ENCODE results near the gene PHIP.

The PHIP gene

DNA sequence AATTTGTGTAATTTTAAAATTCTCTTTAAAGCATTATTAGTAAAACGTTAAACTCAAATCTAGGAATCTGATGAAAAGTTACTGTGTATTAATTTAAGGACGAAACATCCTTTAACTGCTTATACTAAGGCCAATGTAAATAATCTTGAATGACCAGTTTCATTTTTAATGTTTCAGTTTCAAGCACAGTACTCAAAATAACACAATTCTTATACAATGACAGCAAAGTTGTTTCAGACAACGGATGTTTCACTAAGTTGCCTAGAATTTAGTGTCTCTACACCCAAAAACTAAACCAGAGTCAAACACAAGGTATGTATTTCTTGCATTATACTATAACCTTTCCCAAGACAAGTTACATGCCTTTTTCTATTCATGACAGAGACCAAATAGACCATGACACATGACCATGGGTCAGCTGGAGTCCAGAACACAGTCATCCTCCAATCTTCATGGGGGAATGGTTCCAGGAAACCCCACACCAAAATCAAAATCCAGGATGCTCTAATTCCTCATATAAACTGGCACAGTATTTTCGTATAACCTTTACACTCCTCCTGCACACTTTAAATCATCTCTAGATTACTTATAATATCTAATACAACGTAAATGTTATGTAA, 7.7 kb downstream of the PHIP start:
- no peak for DNase-seq (ENCODE audit: low spot score)

DNA sequence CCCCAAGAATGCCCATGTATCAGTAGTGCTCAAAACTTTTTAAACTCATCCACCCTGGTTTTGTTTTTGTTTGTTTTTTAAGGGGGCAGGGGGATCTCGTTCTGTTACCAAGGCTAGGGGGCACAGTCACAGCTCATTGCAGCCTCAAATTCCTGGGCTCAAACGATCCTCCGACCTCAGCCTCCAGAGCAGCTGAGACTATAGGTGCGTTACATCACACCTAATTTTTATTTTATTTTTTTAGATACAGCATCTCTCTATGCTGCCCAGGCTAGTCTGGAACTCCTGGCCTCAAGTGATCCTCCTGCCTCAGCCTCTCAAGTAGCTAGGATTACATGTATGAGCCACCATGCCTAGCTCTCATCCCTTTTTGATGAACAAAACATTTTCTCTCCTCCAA, 11.2 kb downstream of the PHIP start:
- DNase-seq (ENCODE audit: low spot score) = no peak

DNA sequence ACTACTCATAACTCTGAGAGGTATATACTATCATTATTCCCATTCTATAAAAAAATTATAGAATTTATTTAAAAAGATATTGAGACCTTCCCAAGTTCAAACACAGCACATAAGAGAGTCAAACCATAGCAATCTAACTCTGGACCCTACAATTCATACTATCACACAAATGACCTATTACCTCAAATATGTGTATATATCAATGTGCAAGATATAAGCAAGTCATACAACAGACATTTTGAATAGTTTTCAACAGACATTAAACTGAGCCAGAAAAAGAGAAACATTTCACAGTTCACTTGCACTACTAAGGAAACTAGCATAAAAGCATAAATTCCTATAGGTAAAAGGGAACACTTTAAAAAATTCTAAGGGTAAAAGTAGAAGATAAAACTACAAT, 11.7 kb downstream of the PHIP start:
- DNase-seq (ENCODE audit: low spot score) = no peak

DNA sequence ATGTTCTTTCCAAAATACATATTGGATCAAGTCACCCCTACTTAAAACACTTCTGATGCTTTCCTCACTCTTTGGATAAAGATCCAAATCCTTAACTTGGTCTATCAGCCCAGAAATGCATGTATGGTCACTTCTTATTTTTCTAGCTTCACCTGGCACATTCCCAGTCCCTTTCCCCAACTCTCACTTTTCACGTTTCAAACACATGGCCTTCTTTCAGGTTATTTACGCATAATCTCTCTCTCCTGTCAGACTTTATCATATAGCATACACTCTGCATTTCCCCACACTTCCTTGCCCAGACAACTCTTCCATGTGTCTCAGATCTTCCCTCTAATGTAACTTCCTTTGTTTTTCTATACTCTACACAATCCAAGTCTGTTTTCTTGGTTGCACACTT, 12.8 kb downstream of the PHIP start:
- DNase-seq (ENCODE audit: low spot score) = no peak

DNA sequence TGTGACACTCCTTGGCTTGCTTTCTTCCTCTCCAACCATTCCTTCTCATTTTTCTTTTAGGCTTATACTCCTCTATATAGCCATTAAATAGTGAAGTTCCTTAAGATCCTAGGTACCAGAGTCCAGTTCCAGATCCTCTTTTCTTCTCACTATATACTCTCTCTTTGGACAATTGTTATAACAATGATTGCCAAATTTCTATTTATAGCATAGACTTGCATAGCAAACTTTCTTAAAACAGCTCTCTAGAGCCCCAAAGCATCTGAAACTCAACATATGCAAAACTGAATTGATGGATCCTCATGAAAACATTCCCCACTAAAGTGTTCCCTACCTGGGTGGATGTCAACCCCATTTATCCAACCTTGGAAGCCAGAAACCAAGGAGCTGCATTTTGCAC, 13.4 kb downstream of the PHIP start:
- DNase-seq (ENCODE audit: low spot score) = no peak

DNA sequence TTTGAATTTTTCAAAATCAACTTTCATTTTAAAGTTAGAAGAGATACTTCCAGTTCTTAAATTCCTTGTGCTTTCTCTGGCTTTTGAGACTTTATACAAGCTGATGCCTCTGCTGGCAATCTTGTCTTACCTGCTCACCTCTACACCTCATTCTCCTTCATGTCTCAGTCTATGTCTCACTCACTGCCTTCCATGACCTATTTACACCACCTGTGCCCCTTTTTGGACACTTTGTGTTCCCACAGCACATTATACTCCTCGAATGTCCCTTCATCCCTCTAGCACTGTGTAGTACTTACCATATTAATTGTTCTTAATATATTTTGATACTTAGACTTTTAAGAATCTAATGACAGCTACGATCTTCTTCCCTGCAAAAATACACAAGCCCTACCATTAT, 15.3 kb downstream of the PHIP start:
- no peak for DNase-seq (ENCODE audit: low spot score)

DNA sequence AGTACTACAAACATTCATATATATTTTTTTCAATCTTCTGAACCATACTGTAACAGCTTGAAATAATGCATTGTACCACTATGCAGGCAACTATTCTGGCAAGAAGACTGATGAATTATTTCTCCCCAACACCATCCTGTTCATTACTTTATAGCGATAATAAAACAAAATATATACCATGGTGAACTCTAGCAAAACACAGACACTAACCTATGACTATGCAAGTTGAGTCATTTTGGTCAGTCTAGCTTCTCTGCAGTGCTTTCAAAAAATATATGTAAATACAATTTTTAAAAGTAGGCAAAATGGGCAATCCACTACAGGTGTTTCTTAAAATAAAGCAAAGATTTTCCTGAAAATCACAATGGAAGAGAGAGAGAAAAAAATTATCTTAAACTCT, 20.3 kb downstream of the PHIP start:
- DNase-seq (ENCODE audit: low spot score) = no peak

DNA sequence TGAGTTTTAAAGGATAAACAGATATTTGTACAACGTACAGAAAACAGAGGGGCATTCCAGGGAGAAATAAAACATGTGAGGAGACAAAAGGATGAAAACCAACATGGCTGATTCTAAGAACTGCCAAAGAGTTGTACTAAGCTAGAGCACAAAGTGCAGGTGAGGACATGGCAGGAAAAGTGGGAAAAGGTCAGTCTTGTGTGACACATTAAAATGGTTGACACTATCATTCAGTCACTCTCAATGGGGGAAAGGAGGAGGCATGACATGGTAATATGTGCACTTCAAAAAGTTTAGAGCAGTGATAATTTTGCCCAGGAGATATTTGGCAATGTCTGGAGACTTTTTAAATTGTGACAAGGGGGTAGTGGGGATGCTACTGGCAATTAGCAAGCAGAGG, 21.8 kb downstream of the PHIP start:
- DNase-seq (ENCODE audit: low spot score) = no peak

DNA sequence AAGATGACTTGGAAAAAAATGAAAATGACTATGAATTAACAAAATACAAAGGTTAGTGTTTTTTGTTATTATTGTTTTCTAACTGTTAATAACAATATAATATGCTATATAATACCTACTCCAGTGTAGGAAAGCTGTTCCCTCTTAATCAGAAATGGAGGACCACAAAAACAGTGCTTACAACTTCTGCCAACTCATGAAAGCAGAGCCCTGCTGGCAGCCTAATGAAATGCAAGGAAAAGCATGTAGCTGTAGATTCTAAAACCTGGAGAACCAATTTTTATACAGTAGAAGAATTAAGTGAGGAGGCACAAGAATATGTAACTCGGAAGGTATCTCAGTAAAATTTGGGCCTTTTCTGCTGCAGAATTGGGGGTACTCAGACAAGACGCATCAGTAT, 29.4 kb downstream of the PHIP start:
- DNase-seq (ENCODE audit: low spot score) = peak; percentile 48

DNA sequence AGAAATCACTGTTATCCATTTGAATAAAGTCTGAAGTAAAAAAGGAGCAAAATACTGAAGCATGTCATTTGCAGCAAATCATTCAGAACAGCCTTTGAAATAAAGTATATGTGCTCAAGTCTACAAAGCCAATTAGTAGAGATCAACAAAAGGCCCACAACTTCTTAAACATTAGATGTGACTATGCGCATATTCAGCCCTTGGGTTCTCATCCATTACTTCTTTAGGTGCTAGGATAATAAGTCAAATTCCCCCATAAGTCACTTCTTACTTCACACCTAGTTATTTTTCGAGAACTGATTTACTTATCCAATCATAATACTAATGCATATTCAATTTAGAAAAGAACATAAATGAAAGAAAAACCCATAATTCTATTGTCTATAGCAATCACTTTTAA, 31.0 kb downstream of the PHIP start:
- no peak for DNase-seq (ENCODE audit: low spot score)

DNA sequence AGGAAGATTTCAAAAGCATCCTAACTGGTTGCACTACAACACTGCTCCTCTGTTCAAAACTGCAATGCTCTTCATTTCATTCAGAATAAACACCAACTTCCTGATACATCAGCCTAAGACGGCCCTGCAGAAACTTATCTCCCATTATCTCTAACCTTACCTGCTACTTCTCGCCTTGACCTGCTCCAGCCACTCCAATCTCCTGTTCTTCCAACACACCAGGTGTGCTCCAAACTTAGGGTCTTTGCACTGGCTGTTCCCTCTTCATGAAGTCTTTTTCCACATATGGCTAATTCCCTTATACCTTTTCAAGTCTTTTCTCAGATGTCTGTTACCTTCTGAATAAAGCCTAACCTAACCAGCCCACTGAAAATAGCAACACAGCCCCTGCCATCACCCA, 32.1 kb downstream of the PHIP start:
- DNase-seq (ENCODE audit: low spot score) = no peak

DNA sequence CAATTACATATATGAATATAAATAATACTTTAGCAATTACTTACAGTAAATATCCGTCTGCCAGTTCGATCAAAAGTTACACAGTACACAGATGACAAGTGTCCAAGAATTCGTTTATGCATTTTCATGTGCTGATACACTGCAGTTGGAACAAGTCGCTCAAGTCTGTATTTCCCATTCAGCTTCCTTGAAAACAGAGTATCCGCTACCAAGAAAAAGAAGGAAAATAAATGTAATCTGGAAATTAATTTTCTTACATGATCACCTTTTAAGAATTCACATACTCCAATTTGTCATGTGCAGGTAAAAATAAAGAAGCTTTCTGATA, 35.3 kb downstream of the PHIP start:
- DNase-seq (ENCODE audit: low spot score) = no peak

DNA sequence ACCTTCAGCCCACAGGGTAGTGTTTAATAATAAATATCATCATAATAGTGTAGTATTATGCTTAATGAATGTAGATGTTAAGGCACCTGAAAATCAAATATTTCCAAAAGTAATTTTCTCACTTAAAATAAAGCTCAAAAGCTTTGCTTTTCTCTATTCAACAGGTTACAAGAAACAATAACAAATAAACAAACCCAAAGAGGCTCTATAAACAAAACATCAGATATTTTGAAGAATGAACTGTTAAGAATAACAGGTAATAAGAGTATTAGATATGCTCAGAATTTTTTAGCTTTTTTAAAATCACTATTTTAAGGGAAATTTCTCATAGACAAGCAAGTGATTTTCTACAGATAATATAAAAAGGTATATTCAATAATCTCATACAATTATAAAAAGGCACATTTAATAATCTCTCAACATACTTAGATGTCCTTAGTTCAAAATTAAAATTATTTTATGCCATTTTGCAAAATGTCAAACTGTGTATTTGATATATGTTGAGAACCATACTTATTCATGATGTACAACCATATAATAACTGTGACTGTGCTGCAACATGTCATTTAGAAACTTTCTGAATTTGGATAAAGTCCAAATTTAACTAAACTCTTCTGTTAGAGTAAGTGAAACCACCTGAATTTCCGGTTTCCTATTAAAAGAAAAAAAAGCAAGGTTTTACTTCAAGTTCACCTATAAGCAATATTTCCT, 35.8 kb downstream of the PHIP start:
- DNase-seq (ENCODE audit: low spot score) = no peak

DNA sequence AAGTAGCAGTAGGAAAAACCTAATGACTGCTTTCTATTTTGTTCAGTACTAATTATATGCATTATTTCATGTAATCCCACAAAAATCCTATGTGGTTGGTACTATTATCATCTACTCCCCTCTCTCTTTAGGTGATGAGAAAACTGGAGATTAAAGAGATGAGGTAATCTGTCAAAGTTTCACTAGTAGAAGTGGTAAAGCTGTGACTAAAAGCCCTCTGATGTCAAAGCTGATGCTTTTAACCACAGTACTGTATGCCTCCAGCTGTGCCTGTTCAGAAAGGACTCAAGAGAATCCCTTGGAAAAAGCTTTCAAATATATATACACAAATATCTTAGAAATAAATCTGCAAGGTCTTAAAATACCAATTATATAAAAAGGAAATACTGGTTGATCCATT, 38.0 kb downstream of the PHIP start:
- no peak for DNase-seq (ENCODE audit: low spot score)

DNA sequence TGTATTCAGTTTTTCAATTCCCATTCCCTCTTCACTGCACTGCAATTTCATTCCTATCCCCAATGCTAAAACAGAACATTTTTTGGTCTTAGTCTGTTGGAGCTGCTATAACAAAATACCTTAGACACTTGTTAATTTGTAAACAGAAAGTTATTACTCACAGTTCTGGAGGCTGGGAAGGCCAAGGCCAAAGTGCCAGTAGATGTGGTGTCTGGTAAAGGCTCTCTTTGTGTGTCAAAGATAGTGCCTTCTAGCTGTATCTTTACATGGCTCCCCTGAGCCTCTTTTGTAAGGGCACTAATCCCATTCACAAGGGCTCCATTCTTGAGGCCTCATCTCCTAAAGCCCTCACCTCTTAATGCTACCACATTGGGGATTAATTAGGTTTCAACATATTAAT, 40.0 kb downstream of the PHIP start:
- no peak for DNase-seq (ENCODE audit: low spot score)

DNA sequence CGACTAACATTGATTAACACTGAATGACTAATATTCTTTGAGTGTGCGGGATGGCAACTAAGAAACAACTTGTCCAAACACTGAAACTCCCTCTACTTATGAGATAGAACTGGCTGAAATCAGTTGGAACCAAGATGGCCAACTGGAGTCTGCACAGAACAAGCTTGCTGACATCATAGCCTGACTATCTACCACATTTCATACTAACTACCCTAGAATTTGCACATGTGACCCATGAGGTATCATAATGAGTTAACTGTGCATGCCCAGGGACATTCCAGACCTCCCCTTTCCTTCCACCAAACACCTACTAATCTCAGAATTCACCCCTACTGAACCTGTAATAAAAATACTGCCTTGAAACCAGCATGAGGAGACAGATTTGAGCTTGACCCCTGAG, 43.2 kb downstream of the PHIP start:
- DNase-seq (ENCODE audit: low spot score) = no peak

DNA sequence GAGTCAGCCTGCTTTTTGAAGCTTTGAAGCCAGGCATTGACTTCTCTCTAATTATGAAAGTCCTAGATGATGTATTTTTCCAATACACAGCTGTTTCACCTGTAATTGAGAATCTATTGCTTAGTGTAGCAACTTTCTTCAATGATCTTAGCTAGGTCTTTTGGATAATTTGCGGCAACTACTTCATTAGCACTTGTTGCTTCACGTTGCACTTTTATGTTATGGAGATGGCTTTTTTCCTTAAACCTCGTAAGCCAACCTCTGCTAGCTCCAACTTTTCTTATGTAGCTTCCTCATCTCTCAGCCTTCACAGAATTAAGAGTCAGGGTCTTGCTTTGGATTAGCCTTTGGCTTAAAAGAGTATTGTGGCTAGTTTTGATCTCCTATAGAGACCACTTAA, 44.8 kb downstream of the PHIP start:
- DNase-seq (ENCODE audit: low spot score) = no peak

DNA sequence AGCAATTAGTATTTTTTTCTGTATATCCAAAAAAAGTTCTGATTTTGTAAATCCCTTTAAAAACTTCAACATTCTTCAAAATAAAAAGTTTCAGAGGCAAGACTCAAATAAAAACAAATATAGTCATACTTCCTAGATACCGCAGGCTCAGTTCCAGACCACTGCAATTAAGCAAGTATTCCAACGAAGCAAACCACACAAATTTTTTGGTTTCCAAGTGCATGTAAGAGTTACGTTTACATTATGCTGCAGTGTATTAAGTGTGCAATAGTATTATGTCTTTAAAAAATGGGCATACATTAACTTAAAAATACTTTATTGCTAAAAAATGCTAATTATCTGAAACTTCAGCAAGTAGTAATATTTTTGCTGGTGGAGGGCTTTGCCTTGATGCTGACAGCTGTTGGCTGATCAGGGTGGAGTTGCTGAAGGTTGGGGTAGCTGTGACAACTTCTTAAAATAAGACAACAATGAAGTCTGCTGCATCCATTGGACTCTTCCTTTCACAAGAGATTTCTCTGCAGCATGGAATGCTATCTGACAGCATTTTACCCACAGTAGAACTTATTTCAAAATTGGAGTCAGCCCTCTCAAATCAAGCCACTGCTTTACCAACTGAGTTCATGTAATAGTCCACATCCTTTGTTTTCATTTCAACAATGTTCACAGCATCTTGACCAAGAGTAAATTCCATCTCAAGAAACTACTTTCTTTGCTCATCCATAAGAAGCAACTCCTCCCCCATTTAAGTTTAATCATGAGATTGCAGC, 46.0 kb downstream of the PHIP start:
- DNase-seq (ENCODE audit: low spot score) = no peak

DNA sequence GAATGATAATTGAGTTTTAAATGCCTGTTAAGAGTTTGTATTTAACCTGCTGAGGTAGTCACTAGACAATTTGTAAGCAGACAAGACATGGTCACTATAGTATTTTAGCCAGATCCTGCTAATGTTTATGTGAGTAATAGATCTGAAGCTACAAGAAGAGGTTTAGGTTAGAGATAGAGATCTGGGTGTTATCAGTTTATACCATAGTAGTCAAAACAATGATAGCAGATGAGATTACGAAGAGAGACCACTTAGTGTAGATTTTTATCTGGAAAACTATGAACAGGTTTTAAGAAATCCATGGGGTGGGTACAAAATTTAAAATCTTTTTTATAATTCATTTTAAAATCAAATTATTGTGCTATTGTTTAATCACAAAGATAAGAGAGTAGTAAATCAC, 47.5 kb downstream of the PHIP start:
- no peak for DNase-seq (ENCODE audit: low spot score)

DNA sequence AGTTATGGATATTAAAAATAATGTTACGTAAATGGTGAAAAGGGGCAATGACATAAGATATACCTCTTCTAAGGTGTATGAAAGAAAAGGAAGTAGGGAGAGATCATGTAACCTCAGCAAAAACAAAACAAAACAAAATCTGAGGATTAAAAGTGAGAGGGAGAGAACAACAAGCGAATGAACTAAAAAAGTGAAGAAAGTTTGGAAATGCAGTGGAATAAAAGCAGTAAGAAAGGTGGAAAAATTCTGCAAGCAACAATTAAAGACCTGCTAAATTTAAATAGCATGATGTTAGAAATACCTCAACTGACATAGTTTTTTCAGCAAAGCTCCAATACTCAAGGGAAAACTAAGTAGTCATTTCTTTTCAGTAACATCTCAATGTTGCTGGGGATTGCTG, 48.0 kb downstream of the PHIP start:
- DNase-seq (ENCODE audit: low spot score) = no peak

DNA sequence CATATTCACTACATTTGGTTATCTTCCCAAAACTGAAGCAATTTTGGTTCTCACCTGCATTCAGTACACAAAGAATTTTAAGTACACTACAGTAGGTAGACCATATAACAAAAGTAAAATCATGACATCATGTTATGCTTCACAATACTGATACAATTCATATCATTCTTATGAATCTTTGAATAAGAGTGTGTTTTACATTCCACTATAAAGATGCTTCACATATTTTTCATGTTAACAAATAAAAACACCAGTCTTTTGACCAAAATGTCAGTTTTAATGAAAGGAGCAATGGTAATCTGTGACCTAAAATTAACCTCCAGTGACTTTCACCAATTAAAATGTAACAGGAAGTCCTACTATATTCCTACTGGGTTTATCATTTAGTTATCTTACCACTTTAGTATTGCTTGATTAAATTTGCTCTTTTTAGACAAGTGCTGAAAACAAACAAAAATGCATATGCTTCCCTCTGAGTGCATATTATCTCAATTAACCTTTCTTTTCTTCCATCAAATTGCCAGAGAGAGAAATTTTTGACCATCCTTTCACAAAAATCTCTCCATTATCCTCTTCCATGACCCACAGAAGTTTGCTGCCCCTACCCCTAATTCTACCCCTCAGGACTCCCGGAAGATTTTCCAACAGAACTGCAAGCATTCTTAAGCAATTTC, 49.3 kb downstream of the PHIP start:
- DNase-seq (ENCODE audit: low spot score) = no peak

DNA sequence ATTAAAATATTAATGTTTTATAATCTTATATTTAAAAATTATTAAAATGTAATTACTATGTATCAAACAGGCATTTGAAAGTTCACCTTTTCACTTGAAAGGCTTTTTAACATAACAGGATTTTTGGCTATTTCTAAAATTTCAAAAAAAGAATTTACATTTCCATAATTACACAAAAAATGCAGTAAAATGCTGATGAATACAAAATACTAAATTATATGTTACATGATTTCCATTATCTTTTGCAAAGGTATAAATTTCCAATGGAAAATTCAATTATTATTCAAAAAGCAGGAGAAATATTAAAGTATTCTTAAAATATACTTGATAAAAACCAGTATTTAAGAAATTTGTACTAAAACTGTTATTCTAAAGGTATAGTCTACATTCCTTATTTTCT, 66.1 kb downstream of the PHIP start:
- no peak for DNase-seq (ENCODE audit: low spot score)

DNA sequence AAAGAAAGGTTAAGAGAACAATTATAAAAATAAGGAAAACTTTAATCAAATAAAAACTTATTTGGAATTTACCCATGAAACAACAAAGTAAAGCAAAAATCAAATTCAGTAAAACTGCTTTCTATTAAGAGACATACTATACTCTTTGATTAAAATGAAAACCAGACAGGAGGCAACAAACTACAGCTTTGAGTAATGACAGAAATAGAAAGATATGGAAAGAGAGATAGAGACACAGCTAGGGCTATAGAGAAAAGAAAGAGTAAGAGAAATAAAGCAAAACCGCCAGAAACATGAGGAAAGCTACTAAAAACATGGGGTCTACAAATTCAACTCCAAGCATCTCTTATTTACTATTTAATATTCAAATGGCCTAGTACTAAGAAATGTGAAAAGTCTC, 67.6 kb downstream of the PHIP start:
- DNase-seq (ENCODE audit: low spot score) = no peak
